CD4-positive, alpha-beta T cell treated with Interleukin-6 at 100 ng/mL for 8 hours (primary cell): ENCODE results near the gene CFAP65.

Experiments used
- DNase-seq: peaks from one replicate; pipeline ENCODE4 v3.0.0-alpha.2; 2020; ENCODE audit warnings: mixed read lengths, low spot score

The CFAP65 gene, protein sequence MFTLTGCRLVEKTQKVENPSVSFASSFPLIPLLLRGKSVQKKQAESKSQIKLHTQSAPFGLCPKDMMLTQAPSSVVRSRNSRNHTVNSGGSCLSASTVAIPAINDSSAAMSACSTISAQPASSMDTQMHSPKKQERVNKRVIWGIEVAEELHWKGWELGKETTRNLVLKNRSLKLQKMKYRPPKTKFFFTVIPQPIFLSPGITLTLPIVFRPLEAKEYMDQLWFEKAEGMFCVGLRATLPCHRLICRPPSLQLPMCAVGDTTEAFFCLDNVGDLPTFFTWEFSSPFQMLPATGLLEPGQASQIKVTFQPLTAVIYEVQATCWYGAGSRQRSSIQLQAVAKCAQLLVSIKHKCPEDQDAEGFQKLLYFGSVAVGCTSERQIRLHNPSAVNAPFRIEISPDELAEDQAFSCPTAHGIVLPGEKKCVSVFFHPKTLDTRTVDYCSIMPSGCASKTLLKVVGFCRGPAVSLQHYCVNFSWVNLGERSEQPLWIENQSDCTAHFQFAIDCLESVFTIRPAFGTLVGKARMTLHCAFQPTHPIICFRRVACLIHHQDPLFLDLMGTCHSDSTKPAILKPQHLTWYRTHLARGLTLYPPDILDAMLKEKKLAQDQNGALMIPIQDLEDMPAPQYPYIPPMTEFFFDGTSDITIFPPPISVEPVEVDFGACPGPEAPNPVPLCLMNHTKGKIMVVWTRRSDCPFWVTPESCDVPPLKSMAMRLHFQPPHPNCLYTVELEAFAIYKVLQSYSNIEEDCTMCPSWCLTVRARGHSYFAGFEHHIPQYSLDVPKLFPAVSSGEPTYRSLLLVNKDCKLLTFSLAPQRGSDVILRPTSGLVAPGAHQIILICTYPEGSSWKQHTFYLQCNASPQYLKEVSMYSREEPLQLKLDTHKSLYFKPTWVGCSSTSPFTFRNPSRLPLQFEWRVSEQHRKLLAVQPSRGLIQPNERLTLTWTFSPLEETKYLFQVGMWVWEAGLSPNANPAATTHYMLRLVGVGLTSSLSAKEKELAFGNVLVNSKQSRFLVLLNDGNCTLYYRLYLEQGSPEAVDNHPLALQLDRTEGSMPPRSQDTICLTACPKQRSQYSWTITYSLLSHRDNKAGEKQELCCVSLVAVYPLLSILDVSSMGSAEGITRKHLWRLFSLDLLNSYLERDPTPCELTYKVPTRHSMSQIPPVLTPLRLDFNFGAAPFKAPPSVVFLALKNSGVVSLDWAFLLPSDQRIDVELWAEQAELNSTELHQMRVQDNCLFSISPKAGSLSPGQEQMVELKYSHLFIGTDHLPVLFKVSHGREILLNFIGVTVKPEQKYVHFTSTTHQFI (N-terminal part only)

DNA sequence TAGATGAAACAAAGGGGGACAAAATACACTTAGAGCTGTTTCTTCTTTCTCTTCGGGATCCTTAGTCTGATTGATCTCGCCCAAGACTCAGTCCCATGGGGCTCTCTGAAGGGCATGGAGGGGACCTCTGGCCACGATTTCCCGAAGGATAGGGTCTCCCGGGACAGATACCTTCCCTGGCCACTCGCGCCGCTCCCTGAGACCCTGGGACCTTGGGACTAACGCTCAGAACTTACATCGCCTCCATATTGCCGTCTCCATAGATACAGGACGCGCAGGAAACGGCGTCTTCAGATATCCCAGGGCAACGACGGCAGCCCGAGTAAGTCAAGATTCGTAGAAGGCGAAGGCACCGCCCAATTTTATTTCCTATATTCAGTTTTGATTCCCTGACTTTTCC, at the start of gene CFAP65:
TSS of gene CFAP65 (minus strand) at position 265 of the 400 bp plus-strand sequence. CDS start 2,468 bp downstream, outside the sequence.
- no peak for DNase-seq

DNA sequence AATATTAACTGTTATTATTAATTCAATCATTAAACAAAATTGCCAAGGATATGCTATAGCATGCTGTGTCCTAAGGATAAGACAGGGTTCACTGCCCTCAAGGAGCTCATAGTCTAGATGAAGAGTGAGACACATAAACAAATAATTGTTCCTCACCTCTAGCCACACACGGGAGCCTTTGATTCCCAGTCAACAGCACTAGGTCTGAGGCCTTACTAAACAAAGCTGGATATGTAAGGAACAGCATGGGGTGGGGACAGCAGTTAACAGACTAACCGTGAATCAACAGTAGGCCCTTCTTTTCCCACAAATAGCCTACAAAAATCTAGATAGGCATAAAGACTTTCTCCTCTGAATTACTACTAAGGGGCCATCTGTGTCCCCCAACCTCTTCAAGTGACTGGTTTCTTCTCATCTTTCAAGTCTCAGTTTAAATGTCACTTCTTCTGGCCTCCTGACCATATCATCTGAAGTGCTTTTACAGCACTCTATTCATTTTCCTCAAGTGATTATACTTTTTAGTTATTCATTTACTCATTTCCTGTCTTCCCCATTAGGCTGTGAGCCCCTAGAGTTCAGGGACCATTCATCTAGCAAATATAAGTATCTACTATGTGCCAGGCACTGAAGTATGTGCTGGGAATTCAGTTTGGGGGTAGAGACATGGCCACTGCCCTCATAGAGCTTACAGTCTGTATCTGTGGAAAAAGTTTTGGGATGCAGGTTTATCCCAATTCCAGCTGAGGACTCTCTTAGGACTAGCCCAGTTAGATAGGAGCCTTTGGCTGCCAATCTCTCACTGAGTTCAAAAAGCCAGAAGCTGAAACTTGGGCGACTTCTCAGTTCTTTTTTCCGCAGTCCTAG, 49.4 kb upstream of the CFAP65 start:
- DNase-seq, result no peak

DNA sequence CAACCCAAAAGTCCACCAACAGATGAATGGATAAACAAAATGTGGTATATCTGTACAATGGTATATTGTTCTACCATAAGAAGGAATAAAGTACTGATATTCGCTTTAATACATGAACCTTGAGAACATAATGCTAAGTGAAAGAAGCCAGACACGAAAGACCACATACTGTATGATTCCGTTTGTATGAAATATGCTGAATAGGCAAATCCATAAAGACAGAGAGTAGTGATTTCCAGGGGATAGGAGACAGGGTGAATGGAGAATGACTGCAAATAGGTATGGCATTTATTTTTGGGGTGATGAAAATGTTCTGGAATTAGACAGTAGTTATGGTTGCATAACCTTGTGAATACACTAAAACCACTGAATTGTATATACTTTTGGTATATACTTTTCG, 48.0 kb upstream of the CFAP65 start:
- no peak for DNase-seq

DNA sequence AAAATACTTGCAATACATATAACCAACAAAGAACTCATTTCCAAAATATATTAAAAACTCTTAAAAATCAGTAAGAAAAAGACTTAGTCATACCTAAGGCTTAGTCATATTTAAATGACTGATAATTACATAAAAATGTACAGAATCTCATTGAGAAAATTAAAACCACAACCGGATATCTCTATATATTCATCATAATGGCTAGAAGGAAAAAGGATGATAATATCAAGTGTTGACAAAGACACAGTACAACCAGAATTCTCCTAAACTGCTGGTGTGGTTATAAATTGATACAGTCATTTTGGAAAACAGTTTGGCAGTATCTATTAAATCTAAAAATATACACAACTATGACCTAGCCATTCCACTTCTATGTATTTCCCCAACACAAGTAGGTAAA, 46.5 kb upstream of the CFAP65 start:
- DNase-seq, result no peak

DNA sequence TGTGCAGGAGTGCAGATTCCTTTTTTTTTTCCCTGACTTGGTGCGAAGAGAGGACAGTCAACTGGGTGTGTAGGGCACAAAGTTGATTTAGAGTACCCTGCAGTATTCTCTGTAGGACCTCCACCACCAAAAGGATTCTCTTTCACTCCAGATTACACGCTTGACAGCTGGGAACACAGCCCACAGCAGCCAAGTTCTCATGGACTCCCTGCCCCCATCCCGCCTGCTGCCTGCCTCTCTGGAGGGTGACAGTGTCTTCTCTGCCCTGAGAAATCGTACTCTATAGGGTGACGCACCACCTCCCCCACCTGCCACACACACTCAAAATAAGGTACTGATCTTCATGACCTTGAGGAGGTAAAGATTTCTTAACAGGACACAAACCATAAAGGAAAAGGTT, 46.0 kb upstream of the CFAP65 start:
- DNase-seq, result no peak

DNA sequence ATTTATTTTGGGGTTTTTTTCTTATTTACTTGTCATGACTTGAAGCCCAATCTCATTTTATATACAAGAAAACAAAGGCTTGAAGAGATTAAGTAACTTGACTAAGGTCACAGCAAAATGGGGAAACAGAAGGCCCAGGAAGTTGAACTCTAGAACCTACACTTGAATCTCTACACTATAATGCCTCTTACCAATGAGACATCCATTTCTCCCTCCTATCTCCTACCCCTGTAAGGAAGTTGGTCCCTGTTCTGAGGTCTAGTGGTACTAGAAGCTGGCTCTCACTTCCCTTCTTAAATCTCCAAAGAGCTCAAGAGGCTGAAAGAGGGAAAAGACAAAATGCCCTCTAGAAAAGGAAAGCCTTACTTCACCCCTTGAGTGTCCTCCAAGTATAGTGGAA, 44.9 kb upstream of the CFAP65 start:
- no peak for DNase-seq

DNA sequence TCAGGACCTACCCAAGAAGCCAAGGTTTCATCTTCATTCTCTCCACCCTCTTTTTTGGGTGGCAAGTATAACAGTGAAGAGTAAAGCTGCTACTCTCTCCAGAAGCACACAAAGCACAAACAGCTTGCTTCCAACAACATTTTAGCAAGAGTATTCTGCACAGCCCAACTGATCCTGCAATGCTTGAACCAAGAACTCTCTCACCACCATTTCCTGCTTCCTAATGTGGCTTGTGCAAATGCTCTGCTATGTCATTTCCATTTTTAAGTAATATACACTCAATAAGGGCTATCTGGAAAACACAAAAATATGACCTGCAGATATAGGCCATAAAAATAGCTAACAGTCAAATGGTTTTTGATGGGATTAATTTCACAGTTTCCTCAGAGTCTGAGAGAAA, 43.5 kb upstream of the CFAP65 start:
- DNase-seq, result no peak

DNA sequence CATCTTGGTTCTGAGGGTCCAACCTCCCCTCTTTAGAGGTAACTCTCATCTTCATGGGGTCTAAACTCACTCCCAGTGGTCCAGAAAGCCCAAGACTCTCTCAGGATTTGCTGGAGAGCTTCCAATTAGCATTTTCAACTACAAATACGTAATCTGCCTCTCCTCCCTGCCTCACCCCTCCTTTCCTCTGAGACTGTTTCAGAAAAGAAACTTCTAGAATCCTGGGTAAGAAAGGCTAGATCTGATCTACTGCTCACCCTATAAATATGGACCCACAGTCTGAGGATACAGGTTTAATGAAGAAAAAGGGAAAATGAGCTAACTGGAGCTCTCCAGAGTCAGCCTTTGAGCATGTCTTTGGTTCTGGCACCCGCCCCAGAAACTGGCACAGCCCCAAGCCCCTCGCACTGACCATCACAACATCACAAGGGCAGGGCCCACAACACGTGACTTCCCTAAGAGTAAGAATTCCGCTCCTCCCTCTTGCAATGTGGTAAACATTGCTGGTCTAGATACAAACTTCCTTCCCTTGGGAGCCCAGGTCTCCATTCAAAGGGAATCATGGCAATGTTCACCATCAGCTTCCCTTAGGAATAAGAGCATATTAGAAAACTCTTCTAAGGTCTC, 41.1 kb upstream of the CFAP65 start:
- no peak for DNase-seq

DNA sequence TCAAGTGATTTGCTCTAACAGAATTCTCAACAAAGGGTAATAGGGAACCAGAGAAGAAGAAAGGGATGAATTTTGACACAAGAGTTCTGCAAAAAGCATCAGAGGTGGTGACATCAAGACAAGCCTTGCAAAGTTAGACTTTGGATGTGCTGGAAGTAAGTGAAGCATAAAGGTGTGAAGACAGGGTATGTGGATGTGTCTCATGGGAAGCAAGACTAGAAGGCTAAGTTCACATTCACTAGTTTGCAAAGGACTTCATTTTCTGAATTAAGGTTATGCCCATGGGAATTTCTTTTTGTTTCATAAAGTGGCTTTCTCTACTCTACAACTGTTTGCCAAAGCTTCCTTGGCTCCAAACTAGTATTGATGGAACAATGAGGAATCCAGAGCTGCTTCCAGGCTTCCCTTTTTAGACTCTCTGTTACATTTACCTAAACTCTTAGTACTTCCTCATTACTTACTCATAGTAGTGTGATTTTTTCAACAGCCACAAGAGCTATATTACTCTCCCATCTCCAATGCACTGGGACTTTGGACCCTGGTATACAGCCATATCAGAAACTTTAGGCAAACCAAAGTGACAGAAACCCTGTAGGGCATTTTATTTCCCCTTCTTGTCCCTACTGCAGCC, 40.5 kb upstream of the CFAP65 start:
- DNase-seq, result no peak

DNA sequence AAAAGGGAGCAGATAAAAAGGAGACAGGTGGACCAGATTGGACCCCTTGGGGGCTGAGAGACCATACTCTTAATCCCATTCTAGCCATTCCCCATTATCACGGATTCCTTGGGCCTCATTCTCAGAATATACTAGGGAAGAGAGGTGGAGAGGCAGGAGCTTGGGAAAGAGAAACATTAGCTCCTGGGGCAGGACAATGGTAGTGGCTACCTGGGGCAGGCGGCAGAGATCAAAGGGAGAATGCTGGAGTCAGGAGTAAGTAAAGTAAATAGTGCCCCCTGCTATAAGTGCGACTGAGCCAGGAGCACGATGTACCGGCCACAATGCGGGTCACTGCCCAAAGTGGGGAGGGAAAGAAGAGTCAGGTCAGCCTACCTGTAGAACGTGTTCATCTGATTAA, 39.8 kb upstream of the CFAP65 start:
- DNase-seq, result no peak

DNA sequence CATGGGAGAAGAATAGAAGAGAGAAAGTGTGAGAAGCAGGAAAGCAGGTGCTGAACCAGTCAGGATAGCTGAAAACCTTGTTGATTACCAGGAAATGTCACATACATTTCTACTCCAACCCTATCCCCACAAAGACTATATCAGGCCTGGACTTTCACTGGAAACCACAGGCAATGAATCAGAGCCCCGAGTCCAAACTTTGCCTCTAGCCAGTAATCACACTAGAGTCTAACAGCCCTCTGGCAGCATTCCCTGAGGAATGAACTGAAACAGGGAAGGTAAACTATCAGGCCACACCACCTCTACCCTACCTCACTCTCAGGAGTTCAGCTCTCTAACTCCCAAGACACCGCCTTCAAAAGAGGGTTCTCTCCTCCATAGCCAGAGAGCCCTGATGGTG, 38.1 kb upstream of the CFAP65 start:
- no peak for DNase-seq

DNA sequence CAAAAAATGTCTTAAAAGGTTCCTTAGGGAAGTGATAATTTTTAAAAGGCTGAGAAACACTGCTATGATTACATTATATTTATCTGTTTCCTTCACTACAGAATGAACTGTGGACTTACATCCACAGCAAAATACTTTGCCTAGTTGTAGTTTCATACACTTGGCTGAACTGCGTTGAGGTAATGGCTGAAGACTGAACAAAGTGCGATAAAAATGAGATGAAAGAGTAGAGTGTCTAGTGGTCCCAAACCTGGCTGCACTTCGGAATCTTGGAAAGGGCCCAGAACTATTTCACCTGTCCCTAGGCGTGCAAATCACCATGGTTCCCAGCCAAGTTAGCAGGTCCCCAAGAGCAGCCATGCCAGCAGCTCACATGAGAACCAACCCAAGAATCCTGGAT, 37.6 kb upstream of the CFAP65 start:
- no peak for DNase-seq

DNA sequence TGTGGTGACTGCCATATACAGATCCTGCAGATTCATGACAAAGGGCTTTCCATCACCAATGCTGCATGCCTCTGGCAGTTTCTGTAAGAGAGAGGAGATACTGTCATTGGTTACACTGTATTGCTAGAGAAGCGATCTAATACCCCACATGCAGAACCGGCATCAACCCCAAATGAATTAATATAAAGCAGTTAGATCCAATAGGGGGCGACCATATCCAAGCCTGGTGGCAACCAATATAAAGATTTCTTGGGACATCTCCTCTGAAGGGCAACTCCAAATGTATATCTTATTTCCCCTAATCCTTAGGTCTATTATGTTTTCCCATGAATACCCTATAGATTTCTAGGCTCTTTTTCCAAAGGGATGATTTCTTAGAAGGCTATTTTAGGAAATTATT, 36.8 kb upstream of the CFAP65 start:
- no peak for DNase-seq

DNA sequence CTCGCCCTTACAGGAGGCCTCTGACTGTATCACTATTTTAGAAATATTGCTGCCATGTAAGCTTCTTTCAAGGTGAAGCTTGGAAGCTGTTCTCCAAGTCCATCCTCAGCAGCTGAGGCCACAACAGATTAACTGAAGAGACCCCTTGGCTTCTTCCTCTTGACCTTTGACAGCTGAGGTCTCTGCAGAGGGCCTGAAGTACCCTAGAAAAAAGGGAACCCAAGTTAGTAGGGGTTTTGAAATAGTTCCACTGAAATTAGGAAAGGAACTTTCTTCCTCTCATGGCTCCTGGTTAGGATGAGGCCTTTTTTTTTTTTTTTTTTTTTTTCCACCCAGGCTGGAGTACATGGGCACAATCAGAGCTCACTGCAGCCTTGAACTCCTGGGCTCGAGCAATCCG, 34.9 kb upstream of the CFAP65 start:
- no peak for DNase-seq

DNA sequence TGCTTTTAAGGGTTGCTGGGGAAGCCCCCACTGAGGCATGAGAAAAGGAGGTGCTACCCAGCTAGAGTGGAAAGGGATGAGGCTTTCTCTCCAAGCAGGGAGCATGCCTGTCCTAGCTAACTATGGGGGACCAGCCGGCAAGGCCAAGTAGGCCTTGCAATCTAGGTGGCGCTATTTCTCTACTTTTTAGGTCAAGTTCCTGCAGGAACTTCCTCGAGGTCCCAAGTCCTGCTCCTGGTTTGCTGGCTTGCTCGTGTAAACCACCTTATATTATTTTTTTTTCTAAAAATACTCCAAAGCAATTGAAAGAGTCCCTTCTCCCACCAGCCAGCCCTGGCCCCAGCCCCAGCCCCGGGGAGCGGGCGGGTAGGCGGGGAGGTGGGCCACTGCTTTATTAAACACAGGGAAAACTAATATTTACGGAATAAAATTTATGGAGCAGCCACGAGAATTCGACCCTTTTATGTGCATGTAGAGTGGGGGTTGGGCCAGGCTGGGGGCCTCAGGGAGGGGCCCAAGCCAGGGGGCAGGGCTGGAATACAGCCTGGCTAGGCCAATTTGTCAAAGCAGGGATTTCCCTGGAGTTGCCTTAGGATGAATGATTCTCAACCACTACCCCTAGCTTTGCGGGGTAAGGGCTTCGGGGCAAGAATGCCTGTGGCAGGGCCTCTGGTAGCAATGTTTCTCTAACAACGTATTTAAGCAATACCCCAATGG, 32.3 kb upstream of the CFAP65 start:
- no peak for DNase-seq

DNA sequence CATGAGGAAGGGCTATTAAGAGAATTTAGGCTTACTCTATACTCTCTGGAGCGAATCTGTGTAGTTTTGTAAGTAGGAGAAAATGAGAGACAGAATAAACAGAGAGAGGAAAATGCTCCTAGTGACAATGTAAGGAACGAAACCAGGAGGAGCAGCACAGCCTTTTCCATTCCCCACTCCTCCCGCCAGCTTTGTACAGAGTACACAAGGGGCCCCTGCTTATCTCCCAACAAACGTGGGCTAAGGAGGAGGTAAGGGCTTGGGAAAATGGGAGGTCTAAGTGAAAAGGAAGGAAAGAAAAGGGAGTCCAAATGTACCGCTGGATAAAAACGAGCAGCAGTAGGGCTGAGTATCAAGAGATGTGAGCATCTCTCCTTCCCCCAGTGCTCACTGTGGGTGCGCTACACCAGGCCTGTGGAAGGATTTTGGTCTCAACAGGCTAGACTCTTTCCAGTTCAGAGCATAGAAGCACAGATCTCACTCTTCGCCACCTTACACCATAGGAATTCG, 31.5 kb upstream of the CFAP65 start:
- DNase-seq, result no peak

DNA sequence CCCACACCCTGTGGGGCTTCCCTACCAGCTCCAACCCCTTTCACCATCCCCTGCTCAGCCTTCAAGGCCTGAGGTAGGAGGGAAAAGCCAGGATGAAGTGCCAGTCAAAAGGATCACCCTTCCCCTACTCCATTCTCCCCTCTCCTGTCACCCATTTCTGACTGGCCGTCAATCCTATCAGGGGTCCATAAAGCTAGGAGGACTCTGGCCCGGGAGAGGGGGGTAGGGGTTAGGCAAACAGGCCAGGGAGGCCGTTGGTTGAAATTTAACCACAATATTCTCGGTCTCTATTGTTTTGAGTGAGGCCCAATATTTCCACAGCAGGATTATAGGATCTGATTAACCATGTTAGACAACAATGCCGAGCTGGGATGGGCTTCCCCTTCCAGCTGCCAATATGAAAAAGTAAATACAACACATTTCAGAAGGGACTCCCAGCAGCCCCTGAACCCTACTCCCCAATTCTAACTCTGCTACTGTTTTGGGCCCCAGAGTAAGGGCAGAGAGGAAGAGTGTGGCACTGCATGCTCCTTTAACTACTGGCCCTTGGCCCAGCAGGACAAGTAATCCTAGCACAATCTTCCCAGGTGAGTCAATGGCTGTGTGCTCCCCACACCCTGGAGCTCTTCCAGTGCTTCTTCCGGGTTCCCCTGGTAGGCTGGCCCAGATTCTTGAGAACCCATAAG, 30.0 kb upstream of the CFAP65 start:
- no peak for DNase-seq

DNA sequence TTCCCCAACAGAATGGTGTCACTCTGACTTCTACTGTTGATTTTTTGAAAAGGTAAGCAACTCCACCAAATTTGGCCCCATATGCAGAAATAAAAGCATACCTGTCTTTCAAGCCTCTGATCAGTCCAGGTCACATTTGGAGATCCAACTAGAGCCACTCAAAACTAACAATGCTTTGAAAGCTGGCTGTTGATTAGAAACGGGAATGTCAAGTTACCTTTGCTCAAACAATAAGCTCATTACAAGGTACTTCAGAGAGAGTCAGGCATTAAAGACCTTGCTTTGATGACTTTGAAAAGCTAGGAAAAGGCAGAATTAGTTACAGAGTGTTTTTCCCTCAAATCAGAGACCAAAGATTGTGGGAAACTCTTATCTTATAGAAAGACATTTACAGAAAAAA, 24.2 kb upstream of the CFAP65 start:
- no peak for DNase-seq

DNA sequence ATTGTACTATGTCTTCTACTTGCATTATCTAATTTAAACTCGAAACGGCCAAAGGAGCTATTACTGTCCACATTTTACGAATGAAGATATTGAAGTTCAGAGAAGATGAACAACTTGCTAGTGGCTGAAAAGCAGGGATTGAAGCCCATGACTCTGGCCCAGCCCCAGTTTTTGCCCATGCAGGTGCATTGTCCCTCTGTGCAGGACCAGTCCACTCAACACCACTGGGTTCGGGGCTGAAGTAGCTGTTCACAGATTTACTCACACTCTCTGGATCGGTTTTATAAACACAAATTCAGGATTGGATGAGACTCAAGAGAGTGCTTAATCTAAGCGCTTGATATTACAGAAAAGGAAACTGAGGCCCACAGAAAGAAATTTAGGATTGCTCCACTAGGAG, 20.8 kb upstream of the CFAP65 start:
- DNase-seq, result no peak
